ENCODE measurements around the gene CBFA2T3. TPM values are rescaled to one million over a fixed set of nuclear protein-coding genes. Genes with fewer than 3 reads are reported as not detected.

CBFA2T3 gene
- total RNA-seq, 1 experiment from 2014 or later = 13.7 TPM

- Histone ChIP-seq H3K36me3 (ENCODE audit: control insufficient read depth, insufficient read depth, low read length) (no peaks in the 10 kb centered on the region), H3K4me1 (ENCODE audit: control insufficient read depth, insufficient read depth, low read length) (no peaks in the 10 kb centered on the region), H3K9me3 (ENCODE audit: control insufficient read depth, insufficient read depth, low read depth, low read length) (no peaks in the 10 kb centered on the region), H3K27ac (ENCODE audit: low read length) (no peak overlapping the region), H3K27me3 (ENCODE audit: control insufficient read depth, insufficient read depth, low read length) (no peaks in the 10 kb centered on the region), H3K4me3 (ENCODE audit: low read depth in 2 of 2, low read length in 2 of 2) (no peak overlapping the region)
- CTCF ChIA-PET = no interaction called here
- in situ Hi-C loops (cut with HindIII; ENCODE audit: low pct_unique_long_range_greater_than_20kb, low sequenced_read_pairs) = no loop called here
- DNase-seq (ENCODE audit: low read depth, low spot score) (no peak), ATAC-seq (no peak)
- TF ChIP-seq POLR2AphosphoS5 (IDR thresholded peaks at IDR 0.05; ENCODE audit: low read depth, low read length) (no peak), REST (IDR thresholded peaks at IDR 0.05; ENCODE audit: insufficient read depth in 1 of 2, low read depth in 2 of 2, low read length in 1 of 2) (no peak), SIN3A (IDR thresholded peaks at IDR 0.05; ENCODE audit: borderline replicate concordance, insufficient read depth, low read depth, low read length) (no peak), CTCF (IDR thresholded peaks at IDR 0.05) (no peak), TCF7L2 (IDR thresholded peaks at IDR 0.05; ENCODE audit: low read depth, low read length) (no peak)
- POLR2A ChIA-PET = no interaction called here
- intact Hi-C loops (cut with micrococcal nuclease; ENCODE audit: unreplicated experiment) = no loop called here
- BruUV-seq (replicated peaks) = no TSS peak
These were observed 98.7 kb downstream of the CBFA2T3 start for GRCh38 chr16:88878356-88878755.

GRCh38 chr16:88877564-88878289 is 99.3 kb downstream of the CBFA2T3 start:
- H3K4me3 ChIP-seq (ENCODE audit: low read depth in 2 of 2, low read length in 2 of 2) = no peak overlapping the region
- DNase-seq (ENCODE audit: low read depth, low spot score) = no peak
- ChIA-PET CTCF (no interaction called here), POLR2A (no interaction called here)
- H3K4me1 ChIP-seq (ENCODE audit: control insufficient read depth, insufficient read depth, low read length) = no peaks in the 10 kb centered on the region
- ATAC-seq = no peak
- no peak overlapping the region for H3K27ac ChIP-seq (ENCODE audit: low read length)
- intact Hi-C loops (cut with micrococcal nuclease; ENCODE audit: unreplicated experiment) (no loop called here), in situ Hi-C loops (cut with HindIII; ENCODE audit: low pct_unique_long_range_greater_than_20kb, low sequenced_read_pairs) (no loop called here)
- BruUV-seq (replicated peaks) = no TSS peak
- H3K9me3 ChIP-seq (ENCODE audit: control insufficient read depth, insufficient read depth, low read depth, low read length) = no peaks in the 10 kb centered on the region
- no peak for TF ChIP-seq TCF7L2 (IDR thresholded peaks at IDR 0.05; ENCODE audit: low read depth, low read length)
- TF ChIP-seq SIN3A (IDR thresholded peaks at IDR 0.05; ENCODE audit: borderline replicate concordance, insufficient read depth, low read depth, low read length) = no peak
- TF ChIP-seq CTCF (IDR thresholded peaks at IDR 0.05) = no peak
- no peak for TF ChIP-seq REST (IDR thresholded peaks at IDR 0.05; ENCODE audit: insufficient read depth in 1 of 2, low read depth in 2 of 2, low read length in 1 of 2)
- TF ChIP-seq POLR2AphosphoS5 (IDR thresholded peaks at IDR 0.05; ENCODE audit: low read depth, low read length) = no peak
- H3K36me3 ChIP-seq (ENCODE audit: control insufficient read depth, insufficient read depth, low read length) = no peaks in the 10 kb centered on the region
- H3K27me3 ChIP-seq (ENCODE audit: control insufficient read depth, insufficient read depth, low read length) = no peaks in the 10 kb centered on the region
